Left lung (tissue), 14 donors: Measurements from ENCODE around the gene PLAC9. TPM values are rescaled to one million over a fixed set of nuclear protein-coding genes. Genes with fewer than 3 reads are reported as not detected.
"Not testable (repeated sequence)": the region's sequence is repeated elsewhere in the genome, so short reads cannot be mapped to it uniquely, and the experiment has no call there.

Experiments
- ATAC-seq: fragments of 200-7000 bp; cut with Tn5 transposase; one replicate; pipeline ENCODE4 v1.9.1; 2020; ENCODE audit warnings: moderate library complexity
- DNase-seq, 4 donors: peaks; one replicate each; pipeline ENCODE4 v3.0.0-alpha.2; 2013 to 2020
- H3K27ac ChIP-seq, 2 donors: fragments of 200-600 bp; sonication (generic) in 1 of 2; one replicate each; pipeline versions ENCODE4 v1.5.0 to v1.8.0; 2020 to 2021
- H3K27me3 ChIP-seq, 2 donors: fragments of 200-600 bp; sonication (generic) in 1 of 2; one replicate each; pipeline versions ENCODE4 v1.5.0 to v1.8.0; 2020 to 2021
- H3K36me3 ChIP-seq, 2 donors: fragments of 200-600 bp; sonication (generic) in 1 of 2; one replicate each; pipeline versions ENCODE4 v1.5.0 to v1.8.0; 2020 to 2021
- H3K4me1 ChIP-seq, 2 donors: fragments of 200-600 bp; one replicate each; pipeline ENCODE4 v1.8.0; 2021
- H3K4me3 ChIP-seq, 2 donors: fragments of 200-600 bp; sonication (generic) in 1 of 2; one replicate each; pipeline versions ENCODE4 v1.5.0 to v1.8.0; 2020 to 2021; ENCODE audit warnings: mild to moderate bottlenecking in 1 of 2
- H3K9me3 ChIP-seq, 2 donors: fragments of 200-600 bp; sonication (generic) in 1 of 2; one replicate each; pipeline versions ENCODE4 v1.5.0 to v1.8.0; 2020 to 2021
- CTCF ChIP-seq, 2 donors: fragments of 200-600 bp; sonication (generic) in 1 of 2; IDR thresholded peaks; one replicate each; pipeline versions ENCODE4 v1.5.0 to v1.8.0; 2021; ENCODE audit warnings: antibody characterized with exemption in 2 of 2
- intact Hi-C, 2 donors: fragments of 100-400 bp; cut with DNase I; formaldehyde crosslinking; loops; one replicate each; pipeline versions ENCODE4 v1.11.2 to v1.14.2; 2022
- long read RNA-seq, 12 donors: library from polyadenylated mRNA in 2 of 12; unstranded in 2 of 12; transcript quantifications; one replicate each; pipeline ENCODE4 v2.0.0 and lab custom pipeline, GENCODE V29; 2019 to 2026
- polyA plus RNA-seq, 6 donors: library from polyadenylated mRNA; unstranded; fragments of 120-200 nt; gene quantifications; one replicate each; pipeline ENCODE4 v1.2.1, GENCODE V29; 2013; ENCODE audit not compliant: insufficient read length in 6 of 6
- total RNA-seq, 2 donors: library from RNA; stranded (reverse); fragmentation: NEBNext Ultra II Directional; extraction: Animal tissue kit (Norgen Biotek cat#: 25700); gene quantifications; one replicate each; pipeline ENCODE4 v1.2.1, GENCODE V29; 2021
- donor health status: DM: no; HTN: yes; CAD: no.
- donor health status: DM: no; HTN: no; CAD: no.

PLAC9 gene
- total RNA-seq: 10 to 100 TPM; 35.0 to 53.8 TPM
- polyA plus RNA-seq: 10 to 100 TPM; 37.5 to 72.4 (median 50.6) TPM
- long read RNA-seq, donor 1, transcript PLAC9-204 (2 exons, 427 nt): minor isoform, 15 of 140 reads
- long read RNA-seq, donor 1, transcript PLAC9-201 (4 exons, 785 nt): major isoform, 120 of 140 reads
- long read RNA-seq, donor 1, partial matches to known transcripts: 5 of 140 reads
- long read RNA-seq, donor 1, other reads (novel, unspliced or antisense): 0 of 140 reads
- long read RNA-seq, donor 2, transcript PLAC9-201 (4 exons, 785 nt): major isoform, 90 of 116 reads
- long read RNA-seq, donor 2, transcript PLAC9-204 (2 exons, 427 nt): minor isoform, 11 of 116 reads
- long read RNA-seq, donor 2, partial matches to known transcripts: 15 of 116 reads
- long read RNA-seq, donor 2, other reads (novel, unspliced or antisense): 0 of 116 reads
- long read RNA-seq, donor 3, transcript PLAC9-204 (2 exons, 427 nt): minor isoform, 7 of 107 reads
- long read RNA-seq, donor 3, transcript PLAC9-201 (4 exons, 785 nt): major isoform, 93 of 107 reads
- long read RNA-seq, donor 3, partial matches to known transcripts: 7 of 107 reads
- long read RNA-seq, donor 3, other reads (novel, unspliced or antisense): 0 of 107 reads
- long read RNA-seq, donor 4, transcript PLAC9-201 (4 exons, 785 nt): major isoform, 49 of 53 reads
- long read RNA-seq, donor 4, partial matches to known transcripts: 0 of 53 reads
- long read RNA-seq, donor 4, other reads (novel, unspliced or antisense): 3 of 53 reads
- long read RNA-seq, donor 5, transcript PLAC9-201 (4 exons, 785 nt): major isoform, 77 of 98 reads
- long read RNA-seq, donor 5, transcript PLAC9-204 (2 exons, 427 nt): minor isoform, 11 of 98 reads
- long read RNA-seq, donor 5, partial matches to known transcripts: 10 of 98 reads
- long read RNA-seq, donor 5, other reads (novel, unspliced or antisense): 0 of 98 reads
- long read RNA-seq, donor 6, transcript PLAC9-204 (2 exons, 427 nt): minor isoform, 8 of 122 reads
- long read RNA-seq, donor 6, transcript PLAC9-201 (4 exons, 785 nt): major isoform, 102 of 122 reads
- long read RNA-seq, donor 6, partial matches to known transcripts: 11 of 122 reads
- long read RNA-seq, donor 6, other reads (novel, unspliced or antisense): 0 of 122 reads
- long read RNA-seq, donor 7, transcript PLAC9-201 (4 exons, 785 nt): major isoform, 46 of 63 reads
- long read RNA-seq, donor 7, partial matches to known transcripts: 14 of 63 reads
- long read RNA-seq, donor 7, other reads (novel, unspliced or antisense): 0 of 63 reads
- long read RNA-seq, donor 8, transcript PLAC9-201 (4 exons, 785 nt): major isoform, 45 of 48 reads
- long read RNA-seq, donor 8, partial matches to known transcripts: 0 of 48 reads
- long read RNA-seq, donor 8, other reads (novel, unspliced or antisense): 0 of 48 reads
- long read RNA-seq, donor 9: 0 reads
- long read RNA-seq, donor 10, transcript PLAC9-201 (4 exons, 785 nt): major isoform, 88 of 95 reads
- long read RNA-seq, donor 10, partial matches to known transcripts: 1 of 95 reads
- long read RNA-seq, donor 10, other reads (novel, unspliced or antisense): 5 of 95 reads
- long read RNA-seq, donor 11, transcript PLAC9-201 (4 exons, 785 nt): major isoform, 23 of 25 reads
- long read RNA-seq, donor 11, partial matches to known transcripts: 0 of 25 reads
- long read RNA-seq, donor 11, other reads (novel, unspliced or antisense): 0 of 25 reads
- long read RNA-seq, donor 12, transcript PLAC9-201 (4 exons, 785 nt): major isoform, 48 of 52 reads
- long read RNA-seq, donor 12, partial matches to known transcripts: 0 of 52 reads
- long read RNA-seq, donor 12, other reads (novel, unspliced or antisense): 0 of 52 reads

- Histone ChIP-seq H3K9me3 (no peaks in the 10 kb centered on the region), H3K36me3 (no peaks in the 10 kb centered on the region), H3K4me1 (peaks cover 4 to 12% of the 10 kb centered on the region in 2 donors), H3K27ac (peak within 1 kb of the TSS; percentile 46 to 55), H3K4me3 (peak within 1 kb of the TSS; percentile 25 to 37), H3K27me3 (peaks cover 15 to 38% of the 10 kb centered on the region in 2 donors)
- intact Hi-C loops: no loop called here
- ATAC-seq (peak; percentile 68), DNase-seq (peak in 3 of 4 donors; percentile 61 to 80 (median 62))
- TF ChIP-seq CTCF (IDR thresholded peaks at IDR 0.05): no peak
Measured at GRCh38 chr10:80132299-80133139, at the start of gene PLAC9. Gene PLAC9, plus strand, starts transcription at chr10:80132730. Its CDS starts 33 bp downstream, at chr10:80132763.

GRCh38 chr10:80090121-80090520, 42.4 kb upstream of the PLAC9 start:
- Histone ChIP-seq H3K9me3 (no peaks in the 10 kb centered on the region), H3K27ac (no peak overlapping the region), H3K36me3 (peaks cover 0 to 19% of the 10 kb centered on the region in 2 donors), H3K4me1 (no peaks in the 10 kb centered on the region), H3K4me3 (no peak overlapping the region), H3K27me3 (no peaks in the 10 kb centered on the region)
- TF ChIP-seq CTCF (IDR thresholded peaks at IDR 0.05): no peak
- intact Hi-C loops: no loop called here
- DNase-seq: no peak
- no peak for ATAC-seq

GRCh38 chr10:80094231-80094630, 38.3 kb upstream of the PLAC9 start:
- H3K27ac ChIP-seq: no peak overlapping the region
- H3K4me1 ChIP-seq: no peaks in the 10 kb centered on the region
- no peak overlapping the region for H3K4me3 ChIP-seq
- peaks cover 0 to 12% of the 10 kb centered on the region in 2 donors for H3K36me3 ChIP-seq
- no peak for TF ChIP-seq CTCF (IDR thresholded peaks at IDR 0.05)
- intact Hi-C loops: no loop called here
- DNase-seq (no peak), ATAC-seq (no peak)
- H3K27me3 ChIP-seq: no peaks in the 10 kb centered on the region
- no peaks in the 10 kb centered on the region for H3K9me3 ChIP-seq

- H3K27ac ChIP-seq, H3K4me3 ChIP-seq, ATAC-seq, H3K4me1 ChIP-seq, intact Hi-C loops, H3K9me3 ChIP-seq, DNase-seq, H3K36me3 ChIP-seq, H3K27me3 ChIP-seq: not testable (repeated sequence)
Measured at GRCh38 chr10:80098272-80098671, 34.3 kb upstream of the PLAC9 start.

GRCh38 chr10:80099295-80099694, 33.2 kb upstream of the PLAC9 start:
- H3K36me3 ChIP-seq, intact Hi-C loops, H3K4me3 ChIP-seq, ATAC-seq, H3K27me3 ChIP-seq, H3K9me3 ChIP-seq, DNase-seq, H3K27ac ChIP-seq, H3K4me1 ChIP-seq: not testable (repeated sequence)
